ENCODE data around the gene PRDM16.

PRDM16 gene

GRCh38 chr1:3462356-3463012 lies 393.5 kb downstream of the PRDM16 start:
- no peak for DNase-seq

- no peak for DNase-seq
Measured at GRCh38 chr1:3463013-3463385, 394.0 kb downstream of the PRDM16 start.

GRCh38 chr1:3463408-3463863 lies 394.4 kb downstream of the PRDM16 start:
- DNase-seq, result no peak

GRCh38 chr1:3463891-3464648 lies 395.1 kb downstream of the PRDM16 start:
- no peak for DNase-seq

GRCh38 chr1:3464649-3465025 lies 395.6 kb downstream of the PRDM16 start:
- DNase-seq, result no peak

GRCh38 chr1:3465091-3465934 lies 396.3 kb downstream of the PRDM16 start:
- no peak for DNase-seq

GRCh38 chr1:3465935-3466321 lies 396.9 kb downstream of the PRDM16 start:
- no peak for DNase-seq

- no peak for DNase-seq
Measured at GRCh38 chr1:3466366-3467075, 397.5 kb downstream of the PRDM16 start.

- DNase-seq, result no peak
Measured at GRCh38 chr1:3467096-3468036, 398.4 kb downstream of the PRDM16 start.

GRCh38 chr1:3468236-3469103 lies 399.5 kb downstream of the PRDM16 start:
- DNase-seq, result no peak

GRCh38 chr1:3469104-3469848 lies 400.3 kb downstream of the PRDM16 start:
- DNase-seq, result no peak

- DNase-seq, result no peak
Measured at GRCh38 chr1:3469849-3470649, 401.0 kb downstream of the PRDM16 start.

- DNase-seq, result no peak
Measured at GRCh38 chr1:3470650-3471355, 401.8 kb downstream of the PRDM16 start.

GRCh38 chr1:3471356-3472087 lies 402.5 kb downstream of the PRDM16 start:
- no peak for DNase-seq

GRCh38 chr1:3472088-3472850 lies 403.3 kb downstream of the PRDM16 start:
- no peak for DNase-seq

- DNase-seq, result no peak
Measured at GRCh38 chr1:3472906-3473305, 403.9 kb downstream of the PRDM16 start.

GRCh38 chr1:3473381-3473844 lies 404.4 kb downstream of the PRDM16 start:
- no peak for DNase-seq
